Measurements from ENCODE around the gene CPNE5. TPM values are rescaled to one million over a fixed set of nuclear protein-coding genes. Genes with fewer than 3 reads are reported as not detected.
"Not testable (repeated sequence)": the region's sequence is repeated elsewhere in the genome, so short reads cannot be mapped to it uniquely, and the experiment has no call there.

Gene CPNE5
- total RNA-seq, 1 donor from 2014 or later = 10.9 TPM

DNA sequence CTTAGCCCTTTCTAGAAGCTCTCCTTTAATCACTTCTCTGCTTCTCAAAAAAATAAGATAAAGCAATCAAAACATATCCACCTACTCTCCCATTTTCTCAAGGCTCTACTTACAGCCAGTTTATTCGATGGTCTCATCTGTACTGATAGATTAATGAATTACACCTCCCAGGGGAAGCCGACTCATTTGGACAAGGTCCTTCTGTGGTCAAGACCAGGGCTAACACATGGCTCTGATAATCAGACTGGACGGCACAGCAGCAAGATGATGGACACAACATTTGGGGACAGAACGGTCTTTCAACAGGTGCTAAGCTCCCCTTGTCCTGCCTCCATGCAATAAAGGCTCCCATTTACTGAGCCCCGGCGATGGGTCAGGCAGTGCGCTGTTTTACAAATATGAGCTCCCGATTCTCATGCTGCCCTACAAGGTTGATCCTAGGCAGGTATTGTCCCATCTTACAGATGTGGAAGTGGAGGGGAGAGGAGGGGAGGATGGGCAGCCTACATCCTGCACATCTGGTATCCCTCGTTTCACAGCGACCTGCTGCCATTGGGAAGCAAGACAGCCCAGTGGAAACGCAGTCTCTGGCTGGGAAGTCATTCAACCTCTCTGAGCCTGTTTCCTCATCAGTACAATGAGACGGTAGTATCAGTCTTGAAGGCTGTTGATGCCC is 15.7 kb downstream of the CPNE5 start:
- intact Hi-C loops (cut with DNase I) = no loop called here
- no peak for ATAC-seq
- no peak for DNase-seq (ENCODE audit: missing footprints)

DNA sequence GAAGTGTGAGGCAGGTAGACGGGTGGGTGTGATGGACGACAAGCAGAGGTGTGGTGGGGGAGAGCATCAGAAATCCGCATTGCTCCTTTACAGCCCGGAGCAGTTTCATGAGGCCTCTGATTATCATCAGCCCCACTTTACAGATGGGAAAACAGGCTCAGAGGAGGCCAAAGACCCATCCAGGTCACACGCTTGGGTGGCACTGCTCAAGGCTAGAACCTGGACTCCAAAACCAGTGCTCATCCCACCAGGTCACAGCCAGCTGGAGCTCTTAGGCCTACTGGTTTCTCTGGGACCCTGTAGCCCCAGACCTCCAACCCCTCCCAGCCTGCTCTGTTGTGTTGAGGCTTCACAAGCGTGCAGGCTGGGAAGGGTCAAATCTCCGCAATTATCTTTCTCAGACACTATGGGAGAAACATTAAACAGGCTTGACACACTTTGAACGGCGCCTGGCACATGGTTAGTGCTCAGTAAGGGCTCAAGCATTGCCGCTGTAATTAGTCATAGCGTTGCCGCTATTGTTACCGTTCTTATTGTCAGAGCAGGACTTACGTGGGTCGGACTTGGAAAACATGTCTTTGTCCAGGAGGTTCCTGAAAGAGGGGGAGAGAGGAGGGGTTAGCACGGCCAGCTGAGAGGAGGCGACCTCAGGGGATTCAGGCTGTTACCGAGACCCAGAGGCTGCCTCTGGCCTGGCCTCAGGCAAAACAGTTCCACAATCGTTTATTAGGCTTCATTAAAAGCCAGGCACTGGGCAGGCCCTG is 16.6 kb downstream of the CPNE5 start:
- DNase-seq (ENCODE audit: missing footprints) = no peak
- no peak for ATAC-seq
- intact Hi-C loops (cut with DNase I) = no loop called here

DNA sequence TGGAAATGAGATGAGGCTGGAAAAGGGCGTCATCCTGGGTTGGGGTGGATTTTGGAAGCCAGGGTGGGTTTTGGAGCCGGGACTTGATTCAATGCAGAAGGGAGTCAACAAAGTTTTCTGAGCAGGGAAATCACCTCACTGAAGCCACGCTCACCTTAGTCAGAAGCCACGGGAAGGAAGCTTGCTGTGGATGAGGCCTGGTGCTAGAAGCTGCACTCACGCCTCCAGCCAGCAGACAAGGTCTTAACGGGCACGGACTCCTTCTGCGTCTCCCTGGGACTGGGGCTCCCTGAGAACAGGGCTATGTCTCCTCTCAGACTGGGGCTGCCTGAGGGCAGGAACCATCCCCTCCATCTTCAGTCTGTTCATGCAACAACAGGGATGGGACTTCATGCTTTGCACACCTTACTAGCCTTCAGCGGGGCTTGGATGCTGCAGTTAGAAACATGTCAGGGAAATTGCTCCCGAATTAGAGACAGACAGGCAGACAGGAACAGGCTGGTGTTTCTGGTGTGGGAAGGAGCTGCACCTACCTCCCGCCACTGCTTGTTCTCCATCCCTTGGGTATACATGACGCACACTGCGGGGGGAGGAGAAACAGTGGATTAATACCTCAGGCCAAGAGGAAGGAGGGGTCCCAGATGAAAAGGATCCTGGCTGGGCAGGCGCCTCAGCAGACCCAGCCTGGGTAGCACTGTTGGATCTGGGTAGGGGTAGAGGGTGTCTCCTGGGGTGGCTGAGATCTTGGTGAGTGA is 17.5 kb downstream of the CPNE5 start:
- intact Hi-C loops (cut with DNase I) = no loop called here
- DNase-seq (ENCODE audit: missing footprints) = no peak
- no peak for ATAC-seq

DNA sequence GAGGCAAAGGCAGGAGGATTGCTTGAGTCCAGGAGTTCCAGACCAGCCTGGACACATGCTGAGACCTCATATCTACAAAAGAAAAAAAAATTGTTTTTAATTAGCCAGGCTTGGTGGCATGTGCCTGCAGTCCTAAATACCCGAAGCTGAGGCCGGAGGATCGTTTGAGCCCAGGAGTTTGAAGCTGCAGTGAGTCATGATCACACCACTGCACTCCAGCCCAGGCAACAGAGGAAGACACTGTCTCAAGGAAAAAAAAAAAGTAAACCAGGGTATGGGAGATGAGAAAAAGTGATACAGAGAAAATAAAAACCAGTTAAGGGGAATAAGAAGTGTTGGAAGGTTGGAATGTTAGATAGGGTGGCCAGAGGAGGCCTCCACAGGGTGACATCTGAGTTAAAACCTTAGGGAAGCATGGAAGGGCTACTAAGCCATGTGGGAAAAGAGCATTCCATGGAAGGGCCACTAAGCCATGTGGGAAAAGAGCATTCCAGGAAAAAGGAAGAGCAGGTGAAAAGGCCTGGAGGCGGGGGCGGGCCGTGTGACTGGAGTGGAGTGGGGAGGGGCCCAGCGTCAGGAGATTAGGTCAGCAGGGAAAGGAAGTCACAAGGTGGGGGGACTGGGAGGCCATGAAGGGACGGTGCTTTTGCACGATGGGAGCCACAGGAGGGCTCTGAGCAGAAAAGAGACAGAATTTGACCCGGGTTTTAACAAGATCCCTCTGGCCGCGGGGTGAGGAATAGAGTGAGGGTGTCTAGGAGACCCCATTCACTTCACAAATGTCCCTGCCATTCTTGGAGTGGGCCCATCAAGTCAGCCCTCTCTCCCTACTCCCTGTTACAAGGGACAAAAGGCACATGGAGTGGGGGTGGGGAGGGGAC is 18.3 kb downstream of the CPNE5 start:
- intact Hi-C loops (cut with DNase I) = no loop called here
- DNase-seq (ENCODE audit: missing footprints) (no peak), ATAC-seq (no peak)

DNA sequence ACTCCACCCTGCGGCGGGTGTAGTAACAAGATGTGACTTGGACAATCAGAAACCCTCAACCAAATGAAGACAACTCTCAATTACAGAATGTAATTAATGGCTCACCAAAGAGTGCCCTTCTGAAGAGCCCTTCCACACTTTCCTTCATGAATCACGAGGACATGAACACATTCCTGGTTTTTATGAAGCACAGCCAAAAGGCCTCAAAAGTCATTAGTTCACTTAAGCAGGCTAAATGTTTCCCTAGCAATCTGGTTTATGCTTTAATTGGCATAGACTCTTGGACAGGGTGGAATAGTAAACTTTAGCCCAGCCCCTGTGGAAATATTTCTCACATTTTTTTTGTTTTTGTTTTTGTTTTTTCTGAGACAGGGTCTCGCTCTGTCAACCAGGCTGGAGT is 20.5 kb downstream of the CPNE5 start:
- no peak for DNase-seq (ENCODE audit: missing footprints)
- intact Hi-C loops (cut with DNase I) = no loop called here
- no peak for ATAC-seq

DNA sequence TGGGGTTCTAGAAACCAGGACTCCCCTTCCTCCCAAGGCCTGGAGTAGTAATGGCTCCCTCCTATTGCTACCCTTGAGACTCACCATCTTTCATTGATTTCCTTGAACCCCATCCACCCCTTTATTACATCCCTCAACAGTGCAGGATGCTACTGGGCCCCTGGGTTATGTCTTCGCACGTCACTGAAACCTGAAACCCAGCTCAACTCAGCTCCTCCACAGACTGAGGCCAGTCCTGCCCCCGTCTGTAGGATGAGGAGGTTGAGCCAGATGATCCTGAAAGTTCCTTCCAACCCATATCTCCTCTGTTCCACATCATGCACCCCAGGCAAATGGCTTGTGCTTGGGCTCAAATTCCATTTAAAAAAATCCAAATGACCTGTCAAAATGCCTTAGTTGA is 21.4 kb downstream of the CPNE5 start:
- intact Hi-C loops (cut with DNase I) = no loop called here
- ATAC-seq (no peak), DNase-seq (ENCODE audit: missing footprints) (no peak)

DNA sequence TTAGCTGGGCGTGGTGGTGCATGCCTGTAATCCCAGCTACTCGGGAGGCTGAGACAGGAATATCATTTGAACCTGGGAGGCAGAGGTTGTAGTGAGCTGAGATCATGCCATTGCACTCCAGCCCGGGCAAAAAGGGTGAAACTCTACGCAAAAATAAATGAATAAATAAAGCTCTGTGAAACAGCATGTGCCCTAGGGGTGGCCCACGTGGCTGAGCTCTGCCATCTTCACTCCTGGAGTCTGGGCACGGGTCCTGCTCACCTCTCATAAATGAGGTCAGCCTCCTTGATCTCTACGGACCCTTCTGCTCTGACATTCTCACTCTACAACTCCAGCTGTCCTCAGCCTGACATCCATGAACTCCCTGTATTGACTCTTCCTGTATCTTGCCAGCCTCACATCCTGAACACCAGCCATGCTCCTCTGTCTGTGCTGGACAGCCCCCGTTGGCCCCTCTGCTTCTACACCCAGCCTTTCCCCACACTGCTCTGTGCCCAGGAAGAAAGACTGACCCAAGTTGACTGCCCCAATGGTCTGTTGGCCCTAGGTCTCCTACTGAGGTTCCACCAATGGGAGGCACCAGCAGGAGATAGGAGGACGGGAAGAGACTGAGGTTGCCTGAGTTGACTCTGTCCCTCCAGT is 21.9 kb downstream of the CPNE5 start:
- DNase-seq (ENCODE audit: missing footprints) = no peak
- intact Hi-C loops (cut with DNase I) = no loop called here
- no peak for ATAC-seq

DNA sequence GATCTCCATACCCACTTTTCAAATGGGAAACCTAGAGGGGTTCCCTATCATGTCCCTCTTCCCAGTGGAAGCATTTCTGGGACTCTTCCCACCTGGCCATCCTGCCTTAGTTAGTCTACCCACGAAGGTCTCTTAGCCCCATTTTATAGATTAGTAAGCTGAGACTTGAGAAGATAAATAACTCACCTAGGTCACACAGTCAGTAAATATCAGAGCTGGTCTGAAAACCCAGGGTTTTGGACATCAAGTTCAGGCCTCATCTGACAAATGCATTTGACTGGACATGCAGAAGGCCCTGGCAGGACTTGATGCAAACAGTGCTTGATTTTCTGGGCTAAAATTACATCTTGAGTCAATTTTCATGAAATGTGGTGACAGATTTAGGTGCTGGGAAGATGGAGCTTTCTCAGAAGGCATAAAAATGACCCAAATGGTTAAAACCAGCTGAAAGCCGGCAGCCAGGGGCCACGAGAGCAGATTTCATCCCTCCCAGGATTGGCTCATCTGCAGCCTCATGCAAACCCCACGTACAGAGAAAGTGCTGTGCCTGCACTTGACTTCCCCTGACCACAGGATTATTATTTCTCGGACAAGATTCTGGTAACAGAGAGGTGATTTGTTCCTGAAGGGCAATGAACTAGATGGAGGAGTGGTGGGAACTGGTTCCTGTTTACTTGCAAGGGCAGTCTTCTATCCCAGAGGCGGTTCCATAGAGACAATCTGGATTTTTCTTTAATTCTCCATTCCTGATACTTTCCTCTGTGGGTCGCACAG is 23.1 kb downstream of the CPNE5 start:
- ATAC-seq (no peak), DNase-seq (ENCODE audit: missing footprints) (no peak)
- intact Hi-C loops (cut with DNase I) = no loop called here

DNA sequence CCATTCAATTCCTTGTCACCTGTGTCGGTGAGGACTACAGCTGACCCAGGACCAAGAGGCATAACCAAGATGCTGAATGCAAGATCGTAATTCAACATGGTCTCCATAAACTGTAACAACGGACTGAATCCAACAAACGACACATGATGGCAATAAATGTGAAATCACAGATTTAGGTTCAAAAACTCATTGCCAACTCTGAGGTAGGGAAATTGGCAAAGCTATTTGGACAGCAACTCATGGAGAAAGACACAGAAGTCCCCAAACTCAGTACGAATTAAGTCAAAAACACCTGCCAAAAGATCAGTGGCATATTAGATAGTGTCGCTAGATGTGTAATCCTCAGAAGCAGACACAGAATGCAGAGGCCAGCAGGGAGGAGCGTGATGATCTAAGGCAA is 25.0 kb downstream of the CPNE5 start:
- intact Hi-C loops (cut with DNase I) = no loop called here
- no peak for DNase-seq (ENCODE audit: missing footprints)
- ATAC-seq = no peak

DNA sequence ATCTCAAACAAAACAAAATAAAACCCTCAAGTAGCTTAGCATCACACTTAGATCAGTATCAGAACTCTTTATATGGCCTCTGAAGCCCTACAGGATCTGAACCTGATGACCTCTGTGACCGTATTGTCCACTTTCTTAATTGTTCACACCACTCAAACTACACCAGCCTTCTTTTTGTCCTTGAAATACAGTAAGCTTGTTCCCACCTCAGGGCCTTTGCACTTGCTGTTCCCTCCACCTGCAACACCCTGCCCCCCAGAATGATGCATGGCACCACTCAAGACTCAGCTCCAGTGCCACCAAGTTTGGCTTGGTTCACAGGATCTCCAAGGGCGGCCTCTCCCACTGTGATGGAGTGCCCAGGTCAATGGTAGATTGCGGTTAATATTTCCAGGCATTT is 25.7 kb downstream of the CPNE5 start:
- ATAC-seq (no peak), DNase-seq (ENCODE audit: missing footprints) (no peak)
- intact Hi-C loops (cut with DNase I) = no loop called here

DNA sequence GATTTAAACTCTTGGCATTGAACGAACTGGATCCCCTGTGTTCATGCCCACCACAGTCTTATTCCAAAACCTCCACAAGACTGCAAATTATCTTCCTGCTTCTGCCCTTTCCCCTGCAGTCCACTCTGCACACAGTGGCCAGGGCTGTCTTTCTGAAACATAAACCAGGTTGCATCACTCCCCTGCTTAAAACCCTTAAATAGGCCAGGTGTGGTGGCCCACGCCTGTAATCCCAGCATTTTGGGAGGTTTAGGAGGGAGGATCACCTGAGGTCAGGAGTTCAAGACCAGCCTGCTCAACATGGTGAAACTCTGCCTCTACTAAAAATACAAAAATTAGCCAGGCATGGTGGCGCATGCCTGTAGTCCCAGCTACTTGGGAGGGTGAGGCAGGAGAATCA is 26.2 kb downstream of the CPNE5 start:
- DNase-seq (ENCODE audit: missing footprints); ATAC-seq; intact Hi-C loops (cut with DNase I): not testable (repeated sequence)

DNA sequence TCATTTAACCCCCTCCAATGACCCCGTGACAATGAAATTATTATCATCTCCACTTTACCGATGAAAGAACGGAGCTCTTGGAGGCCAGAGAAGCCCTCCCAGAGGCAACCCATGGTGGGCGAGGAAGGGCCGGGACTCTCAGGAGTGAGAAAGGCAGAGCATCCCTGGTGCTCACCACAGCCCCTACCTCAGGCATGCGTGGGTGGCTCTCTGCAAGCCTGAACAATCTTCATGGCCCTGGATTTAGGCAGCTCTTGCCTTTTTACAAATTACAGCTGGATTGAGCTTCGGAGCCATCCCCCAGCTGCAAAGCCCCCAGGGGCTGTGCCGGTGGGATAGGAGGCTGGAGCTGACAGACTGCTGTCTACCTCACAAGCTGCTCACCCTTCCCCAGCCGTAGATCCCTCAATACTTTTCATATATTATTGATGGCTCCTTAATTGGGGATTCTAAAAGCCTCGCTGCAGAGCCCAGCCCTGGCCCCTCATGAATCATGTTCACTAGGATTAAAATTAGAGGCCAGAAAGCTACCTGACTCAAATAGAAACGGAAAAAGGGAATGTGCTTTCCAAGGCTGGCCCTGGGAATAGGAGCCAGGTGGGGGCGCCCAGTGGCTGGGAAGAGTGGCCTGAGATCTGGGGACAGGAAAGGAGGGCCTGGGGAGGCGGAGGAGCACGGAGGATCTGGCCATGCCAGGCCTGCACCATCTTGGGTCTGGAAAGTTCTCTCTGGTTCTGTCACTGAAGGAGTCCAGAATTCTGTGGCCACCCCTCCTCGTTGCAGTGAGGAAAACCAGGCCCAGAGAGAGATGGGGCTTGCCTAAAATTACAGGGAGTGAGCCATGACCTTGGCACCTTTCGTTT is 29.1 kb downstream of the CPNE5 start:
- DNase-seq (ENCODE audit: missing footprints) (no peak), ATAC-seq (no peak)
- intact Hi-C loops (cut with DNase I) = no loop called here

DNA sequence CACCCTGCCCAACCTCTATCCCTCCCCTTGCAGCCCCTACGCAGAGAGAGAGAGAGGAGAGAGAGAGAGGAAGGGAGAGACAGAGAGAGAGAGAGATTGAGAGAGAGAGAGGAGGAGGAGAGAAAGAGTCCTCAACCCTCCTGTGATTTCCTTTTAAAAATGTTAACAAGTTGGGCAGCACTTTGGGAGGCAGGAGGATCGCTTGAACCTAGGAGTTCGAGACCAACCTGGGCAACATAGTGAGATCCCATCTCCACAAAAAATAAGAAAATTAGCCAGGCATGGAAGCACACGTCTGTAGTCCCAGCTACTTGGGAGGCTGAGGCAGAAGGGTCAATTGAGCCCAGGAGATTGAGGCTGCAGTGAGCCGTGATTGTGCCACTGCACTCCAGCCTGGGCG is 30.1 kb downstream of the CPNE5 start:
- ATAC-seq (no peak), DNase-seq (ENCODE audit: missing footprints) (no peak)
- intact Hi-C loops (cut with DNase I) = no loop called here

DNA sequence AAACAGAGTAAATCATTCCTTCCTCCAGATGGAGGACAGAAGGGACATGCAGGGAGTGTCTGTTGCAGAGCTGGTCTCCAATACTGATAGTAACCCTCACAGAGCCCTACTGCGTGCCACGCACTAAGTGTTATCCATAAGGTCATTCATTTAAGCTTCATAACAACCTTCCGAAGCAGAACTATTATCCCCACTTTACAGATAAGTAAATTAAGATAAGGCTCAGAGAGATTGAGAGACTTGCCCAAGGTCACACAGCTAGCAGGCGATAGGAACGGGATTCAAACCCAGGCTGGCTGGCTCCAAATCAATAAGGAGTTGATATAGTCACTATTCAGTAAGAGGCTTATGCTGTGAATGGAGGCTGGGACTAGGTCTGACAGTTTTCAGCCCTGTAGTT is 30.6 kb downstream of the CPNE5 start:
- ATAC-seq (no peak), DNase-seq (ENCODE audit: missing footprints) (no peak)
- intact Hi-C loops (cut with DNase I) = no loop called here

DNA sequence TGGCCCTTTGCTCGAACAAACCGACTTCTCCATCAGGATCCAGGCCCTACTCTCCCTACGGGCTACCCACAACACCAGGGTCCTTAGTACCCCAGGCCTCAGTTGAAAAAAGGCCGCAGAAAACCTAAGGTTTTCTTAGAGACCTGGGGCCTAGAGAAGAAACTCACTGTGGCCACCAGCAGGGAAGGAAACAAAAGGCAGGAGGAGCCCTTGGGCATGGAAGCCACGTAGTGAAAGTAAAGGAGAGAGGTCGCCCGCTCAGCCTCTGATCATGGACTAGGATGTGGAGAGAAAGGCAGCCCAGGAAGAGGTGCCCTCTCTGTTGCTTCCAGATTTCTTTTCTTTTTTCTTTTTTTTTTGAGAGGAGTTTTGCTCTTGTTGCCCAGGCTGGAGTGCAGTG is 31.5 kb downstream of the CPNE5 start:
- intact Hi-C loops (cut with DNase I) = no loop called here
- no peak for ATAC-seq
- no peak for DNase-seq (ENCODE audit: missing footprints)

DNA sequence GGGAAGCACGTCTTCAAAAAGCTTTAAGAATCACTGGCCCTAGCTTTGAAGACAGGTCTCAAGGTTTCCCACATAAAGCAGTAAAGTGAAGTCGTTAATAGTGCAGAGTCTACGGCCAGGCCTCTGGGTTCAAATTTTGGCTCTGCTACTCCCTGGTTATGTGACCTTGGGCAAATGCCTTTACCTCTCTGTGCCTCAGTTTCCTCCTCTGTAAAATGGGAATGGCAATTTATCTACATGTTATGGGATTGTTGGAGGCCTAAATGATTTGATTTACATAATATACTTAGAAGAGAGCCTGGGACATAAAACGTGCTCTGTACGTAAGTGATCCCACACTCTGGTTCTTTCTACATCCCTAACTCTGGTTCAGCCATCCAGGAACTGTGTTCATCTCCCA is 32.1 kb downstream of the CPNE5 start:
- DNase-seq (ENCODE audit: missing footprints) (no peak), ATAC-seq (no peak)
- intact Hi-C loops (cut with DNase I) = no loop called here

DNA sequence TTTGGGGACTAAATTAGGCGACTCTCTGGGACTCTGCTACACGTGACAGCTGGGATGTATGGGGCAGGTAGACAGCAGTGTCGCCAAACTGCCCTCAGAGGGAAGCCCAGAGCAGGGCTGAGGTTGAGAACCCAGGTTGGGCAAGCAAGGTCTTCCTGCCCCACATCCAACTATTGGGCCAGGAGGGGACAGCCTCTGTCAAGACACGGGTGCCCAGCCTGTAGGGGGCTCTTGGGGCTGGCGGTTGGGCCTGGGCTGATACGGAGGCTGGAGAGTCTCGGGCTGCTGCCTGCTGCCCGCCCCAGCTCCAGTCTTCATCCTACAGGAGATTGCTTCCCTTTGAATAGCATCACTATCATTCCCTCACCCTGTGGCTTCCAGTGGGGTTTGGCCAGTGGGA is 33.3 kb downstream of the CPNE5 start:
- no peak for DNase-seq (ENCODE audit: missing footprints)
- no peak for ATAC-seq
- intact Hi-C loops (cut with DNase I) = no loop called here
